ENCODE results near the gene SIX5.

SIX5 gene

GRCh38 chr19:45768984-45769782 lies at the start of gene SIX5:
Gene SIX5, minus strand, starts transcription at chr19:45769252. Its CDS starts 408 bp downstream, at chr19:45768844.
- H3K4me3 ChIP-seq (ENCODE audit: low read depth, low read length) = peak within 1 kb of the TSS; percentile 65
- TF ChIP-seq POLR2A (IDR thresholded peaks at IDR 0.05; ENCODE audit: extremely low read depth, insufficient read length) = peak; percentile 35
- peak; percentile 63; the same call in 1 of the 2 replicates for TF ChIP-seq MYC (IDR thresholded peaks at IDR 0.05; ENCODE audit: low read depth, low read length)
- TF ChIP-seq CTCF (IDR thresholded peaks at IDR 0.05; ENCODE audit: low read depth, low read length) = no peak
- peak; percentile 67; the same call in 1 of the 2 replicates for TF ChIP-seq MAX (IDR thresholded peaks at IDR 0.05; ENCODE audit: low read depth, low read length)
- peak; percentile 94 for DNase-seq (ENCODE audit: low read depth)

- no peak overlapping the region for H3K4me3 ChIP-seq (ENCODE audit: low read depth, low read length)
- peak; percentile 41 for DNase-seq (ENCODE audit: low read depth)
- no peak for TF ChIP-seq POLR2A (IDR thresholded peaks at IDR 0.05; ENCODE audit: extremely low read depth, insufficient read length)
- TF ChIP-seq MYC (IDR thresholded peaks at IDR 0.05; ENCODE audit: low read depth, low read length) = no peak
- no peak for TF ChIP-seq MAX (IDR thresholded peaks at IDR 0.05; ENCODE audit: low read depth, low read length)
- TF ChIP-seq CTCF (IDR thresholded peaks at IDR 0.05; ENCODE audit: low read depth, low read length) = no peak
These were observed 48.8 kb upstream of the SIX5 start for GRCh38 chr19:45817725-45818301.

GRCh38 chr19:45817010-45817724 lies 48.1 kb upstream of the SIX5 start:
- TF ChIP-seq MYC (IDR thresholded peaks at IDR 0.05; ENCODE audit: low read depth, low read length) (peak; percentile 97), MAX (IDR thresholded peaks at IDR 0.05; ENCODE audit: low read depth, low read length) (peak; percentile 99), POLR2A (IDR thresholded peaks at IDR 0.05; ENCODE audit: extremely low read depth, insufficient read length) (peak; percentile 34), CTCF (IDR thresholded peaks at IDR 0.05; ENCODE audit: low read depth, low read length) (peak; percentile 100)
- DNase-seq (ENCODE audit: low read depth) = peak; percentile 98
- H3K4me3 ChIP-seq (ENCODE audit: low read depth, low read length) = no peak overlapping the region

- peak; percentile 27 for DNase-seq (ENCODE audit: low read depth)
- no peak for TF ChIP-seq POLR2A (IDR thresholded peaks at IDR 0.05; ENCODE audit: extremely low read depth, insufficient read length)
- no peak for TF ChIP-seq MAX (IDR thresholded peaks at IDR 0.05; ENCODE audit: low read depth, low read length)
- no peak for TF ChIP-seq MYC (IDR thresholded peaks at IDR 0.05; ENCODE audit: low read depth, low read length)
- no peak for TF ChIP-seq CTCF (IDR thresholded peaks at IDR 0.05; ENCODE audit: low read depth, low read length)
- no peak overlapping the region for H3K4me3 ChIP-seq (ENCODE audit: low read depth, low read length)
These were observed 47.4 kb upstream of the SIX5 start for GRCh38 chr19:45816236-45817009.
